ENCODE results near the gene KIAA0586.
"Not testable (repeated sequence)": the region's sequence is repeated elsewhere in the genome, so short reads cannot be mapped to it uniquely, and the experiment has no call there.

Gene KIAA0586

GRCh38 chr14:58549105-58549757 is 121.7 kb downstream of the KIAA0586 start:
- no peak for DNase-seq (ENCODE audit: low spot score)

- DNase-seq (ENCODE audit: low spot score): no peak
Observed at GRCh38 chr14:58553959-58554358, 126.4 kb downstream of the KIAA0586 start.

- DNase-seq (ENCODE audit: low spot score): no peak
Observed at GRCh38 chr14:58555647-58556046, 128.1 kb downstream of the KIAA0586 start.

- DNase-seq (ENCODE audit: low spot score): no peak
Observed at GRCh38 chr14:58557242-58557641, 129.7 kb downstream of the KIAA0586 start.

GRCh38 chr14:58560208-58560607 is 132.7 kb downstream of the KIAA0586 start:
- DNase-seq (ENCODE audit: low spot score): no peak

GRCh38 chr14:58562141-58562540 is 134.6 kb downstream of the KIAA0586 start:
- DNase-seq (ENCODE audit: low spot score): no peak

GRCh38 chr14:58563978-58564377 is 136.5 kb downstream of the KIAA0586 start:
- DNase-seq (ENCODE audit: low spot score): no peak

GRCh38 chr14:58565832-58566231 is 138.3 kb downstream of the KIAA0586 start:
- DNase-seq (ENCODE audit: low spot score): no peak

- no peak for DNase-seq (ENCODE audit: low spot score)
Observed at GRCh38 chr14:58566979-58567378, 139.5 kb downstream of the KIAA0586 start.

- DNase-seq (ENCODE audit: low spot score): no peak
Observed at GRCh38 chr14:58568322-58568721, 140.8 kb downstream of the KIAA0586 start.

- no peak for DNase-seq (ENCODE audit: low spot score)
Observed at GRCh38 chr14:58571256-58571655, 143.7 kb downstream of the KIAA0586 start.

- DNase-seq (ENCODE audit: low spot score): no peak
Observed at GRCh38 chr14:58571769-58572472, 144.4 kb downstream of the KIAA0586 start.

GRCh38 chr14:58572473-58572853 is 144.9 kb downstream of the KIAA0586 start:
- DNase-seq (ENCODE audit: low spot score): no peak

GRCh38 chr14:58572863-58573262 is 145.3 kb downstream of the KIAA0586 start:
- DNase-seq (ENCODE audit: low spot score): no peak

GRCh38 chr14:58574623-58575022 is 147.1 kb downstream of the KIAA0586 start:
- DNase-seq (ENCODE audit: low spot score): no peak

GRCh38 chr14:58575956-58576355 is 148.4 kb downstream of the KIAA0586 start:
- no peak for DNase-seq (ENCODE audit: low spot score)

- not testable (repeated sequence) for DNase-seq (ENCODE audit: low spot score)
Observed at GRCh38 chr14:58580035-58580434, 152.5 kb downstream of the KIAA0586 start.

- DNase-seq (ENCODE audit: low spot score): not testable (repeated sequence)
Observed at GRCh38 chr14:58581389-58581788, 153.9 kb downstream of the KIAA0586 start.

GRCh38 chr14:58584383-58584782 is 156.9 kb downstream of the KIAA0586 start:
- no peak for DNase-seq (ENCODE audit: low spot score)

GRCh38 chr14:58587271-58587670 is 159.8 kb downstream of the KIAA0586 start:
- no peak for DNase-seq (ENCODE audit: low spot score)

- DNase-seq (ENCODE audit: low spot score): not testable (repeated sequence)
Observed at GRCh38 chr14:58588321-58588720, 160.8 kb downstream of the KIAA0586 start.

GRCh38 chr14:58593977-58594376 is 166.5 kb downstream of the KIAA0586 start:
- no peak for DNase-seq (ENCODE audit: low spot score)

GRCh38 chr14:58597041-58597440 is 169.5 kb downstream of the KIAA0586 start:
- no peak for DNase-seq (ENCODE audit: low spot score)

Measured in germinal center (tissue), 1 donor.